Uterus (tissue), 4 donors: Measurements from ENCODE around the gene PTCH2. TPM values are rescaled to one million over a fixed set of nuclear protein-coding genes. Genes with fewer than 3 reads are reported as not detected.

Experiments
- DNase-seq, 2 donors: peaks; one replicate each; pipeline ENCODE4 v3.0.0-alpha.2; 2019 to 2020
- H3K27ac ChIP-seq, 2 donors: fragments of 200-600 bp; sonication (generic); 1 replicate in 1 of 2; 2 replicates in 1 of 2; pipeline ENCODE4 v1.5.1; 2016 to 2018
- H3K27me3 ChIP-seq, 2 donors: fragments of 200-600 bp; sonication (generic); one replicate each; pipeline ENCODE4 v1.5.1; 2018 to 2019; ENCODE audit warnings: control low read depth in 1 of 2
- H3K36me3 ChIP-seq, 2 donors: fragments of 200-600 bp; sonication (generic); one replicate each; pipeline ENCODE4 v1.5.1; 2019; ENCODE audit warnings: control low read depth in 1 of 2
- H3K4me1 ChIP-seq, 2 donors: fragments of 200-600 bp; sonication (generic); one replicate each; pipeline ENCODE4 v1.5.1; 2018 to 2019; ENCODE audit warnings: control low read depth in 1 of 2
- H3K4me3 ChIP-seq, 2 donors: fragments of 200-600 bp; sonication (generic); 1 replicate in 1 of 2; 2 replicates in 1 of 2; pipeline ENCODE4 v1.5.1; 2018 to 2019; ENCODE audit warnings: mild to moderate bottlenecking in 1 of 2
- H3K9me3 ChIP-seq, 2 donors: fragments of 200-600 bp; sonication (generic); one replicate each; pipeline ENCODE4 v1.5.1; 2019; ENCODE audit warnings: control low read depth in 1 of 2
- CTCF ChIP-seq, 4 experiments: fragments of 200-600 bp in 2 of 4; fragments of 450-650 bp in 2 of 4; sonication (generic) in 2 of 4; IDR thresholded peaks; one replicate each; pipeline ENCODE4 v1.5.1; 2016 to 2019; ENCODE audit warnings: antibody characterized with exemption in 4 of 4, mild to moderate bottlenecking in 2 of 4, moderate library complexity in 1 of 4
- POLR2A ChIP-seq, 2 donors: fragments of 450-650 bp; IDR thresholded peaks; one replicate each; pipeline ENCODE4 v1.6.1; 2016; ENCODE audit warnings: antibody characterized with exemption in 2 of 2, mild to moderate bottlenecking in 1 of 2, moderate library complexity in 1 of 2
- intact Hi-C: fragments of 100-400 bp; cut with DNase I; formaldehyde crosslinking; loops from one replicate; pipeline ENCODE4 v1.15.1; 2023; ENCODE audit warnings: low total_unique reads
- total RNA-seq, 4 donors: library from RNA; depleted of rRNA in 3 of 4; stranded (reverse); fragments of >200 nt in 3 of 4; gene quantifications; one replicate each; pipeline versions ENCODE4 v1.1.0 to v1.2.4, GENCODE V29; 2014 to 2023
- donor health status: DM: yes; HTN: yes; CAD: no.

PTCH2 gene
- total RNA-seq: 1 to 10 TPM; 3.1 to 8.1 (median 5.4) TPM

- Histone ChIP-seq H3K4me3 (peak within 1 kb of the TSS; percentile 45 to 58), H3K27ac (peak within 1 kb of the TSS; percentile 70 to 86), H3K9me3 (no peaks in the 10 kb centered on the region), H3K27me3 (no peaks in the 10 kb centered on the region), H3K4me1 (no peaks in the 10 kb centered on the region), H3K36me3 (no peaks in the 10 kb centered on the region)
- TF ChIP-seq POLR2A (IDR thresholded peaks at IDR 0.05) (peak; percentile 58 to 60), CTCF (IDR thresholded peaks at IDR 0.05) (no peak)
- intact Hi-C loops: loop anchor here (10.0 kb wide), 1 partner anchor 118 kb away; no protein-coding TSS in a partner anchor
- peak; percentile 81 to 85 for DNase-seq
Observed at GRCh38 chr1:44842862-44843655, at the start of gene PTCH2. PTCH2 (minus strand) TSS chr1:44843253; CDS start chr1:44842932, 321 bp downstream.

- no peak for DNase-seq
- H3K9me3 ChIP-seq: no peaks in the 10 kb centered on the region
- no peaks in the 10 kb centered on the region for H3K4me1 ChIP-seq
- no peaks in the 10 kb centered on the region for H3K36me3 ChIP-seq
- no peak overlapping the region for H3K27ac ChIP-seq
- no peaks in the 10 kb centered on the region for H3K27me3 ChIP-seq
- no peak overlapping the region for H3K4me3 ChIP-seq
- TF ChIP-seq CTCF (IDR thresholded peaks at IDR 0.05) (no peak), POLR2A (IDR thresholded peaks at IDR 0.05) (no peak)
- intact Hi-C loops: no loop called here
Observed at GRCh38 chr1:44890007-44890406, 47.0 kb upstream of the PTCH2 start.

- DNase-seq: no peak
- TF ChIP-seq CTCF (IDR thresholded peaks at IDR 0.05) (no peak), POLR2A (IDR thresholded peaks at IDR 0.05) (no peak)
Observed at GRCh38 chr1:44885406-44885805, 42.4 kb upstream of the PTCH2 start.

GRCh38 chr1:44884746-44885145, 41.7 kb upstream of the PTCH2 start:
- Histone ChIP-seq H3K4me3 (no peak overlapping the region), H3K9me3 (no peaks in the 10 kb centered on the region), H3K36me3 (no peaks in the 10 kb centered on the region), H3K4me1 (no peaks in the 10 kb centered on the region), H3K27ac (no peak overlapping the region), H3K27me3 (no peaks in the 10 kb centered on the region)
- no peak for TF ChIP-seq CTCF (IDR thresholded peaks at IDR 0.05)
- TF ChIP-seq POLR2A (IDR thresholded peaks at IDR 0.05): no peak
- intact Hi-C loops: no loop called here
- DNase-seq: no peak

More at GRCh38 chr1:44885406-44885805, 42.4 kb upstream of the PTCH2 start:
- Histone ChIP-seq H3K36me3 (no peaks in the 10 kb centered on the region), H3K4me3 (no peak overlapping the region), H3K4me1 (no peaks in the 10 kb centered on the region), H3K9me3 (no peaks in the 10 kb centered on the region), H3K27ac (no peak overlapping the region), H3K27me3 (no peaks in the 10 kb centered on the region)
- intact Hi-C loops: no loop called here

- no peak for TF ChIP-seq CTCF (IDR thresholded peaks at IDR 0.05)
- TF ChIP-seq POLR2A (IDR thresholded peaks at IDR 0.05): no peak
- H3K4me3 ChIP-seq: no peak overlapping the region
- no peaks in the 10 kb centered on the region for H3K27me3 ChIP-seq
- no peaks in the 10 kb centered on the region for H3K4me1 ChIP-seq
- H3K27ac ChIP-seq: no peak overlapping the region
- no peaks in the 10 kb centered on the region for H3K36me3 ChIP-seq
- DNase-seq: no peak
- H3K9me3 ChIP-seq: no peaks in the 10 kb centered on the region
- intact Hi-C loops: no loop called here
Observed at GRCh38 chr1:44881011-44881632, 38.1 kb upstream of the PTCH2 start.
